Nephron progenitor cell (in vitro differentiated cells): ENCODE measurements around the gene KRTAP10-5.
"Not testable (repeated sequence)": the region's sequence is repeated elsewhere in the genome, so short reads cannot be mapped to it uniquely, and the experiment has no call there.

Source experiments
- DNase-seq: peaks from one replicate; pipeline ENCODE4 v3.0.0; 2021
- H3K27ac Mint-ChIP-seq: 2 replicates; pipeline ENCODE4 v1.8.0; 2021; ENCODE audit warnings: mild to moderate bottlenecking, moderate library complexity, mixed read lengths
- H3K27me3 Mint-ChIP-seq: 2 replicates; pipeline ENCODE4 v1.8.0; 2021; ENCODE audit warnings: mild to moderate bottlenecking, low read depth, mixed read lengths; ENCODE audit not compliant: poor library complexity
- H3K36me3 Mint-ChIP-seq: 2 replicates; pipeline ENCODE4 v1.8.0; 2021; ENCODE audit warnings: low read depth, mixed read lengths
- H3K4me1 Mint-ChIP-seq: 2 replicates; pipeline ENCODE4 v1.8.0; 2021; ENCODE audit warnings: mixed read lengths
- H3K4me3 Mint-ChIP-seq: 2 replicates; pipeline ENCODE4 v1.8.0; 2021; ENCODE audit warnings: mild to moderate bottlenecking, moderate library complexity, mixed read lengths
- H3K9me3 Mint-ChIP-seq: 2 replicates; pipeline ENCODE4 v1.8.0; 2021; ENCODE audit warnings: mild to moderate bottlenecking, moderate library complexity, mixed read lengths
- TF ChIP-seq, protein P1 (sequence below): fragments of 200-600 bp; sonication (generic); IDR thresholded peaks from 2 replicates; pipeline ENCODE4 v1.5.0; 2021; ENCODE audit warnings: antibody characterized with exemption

KRTAP10-5 gene

DNA sequence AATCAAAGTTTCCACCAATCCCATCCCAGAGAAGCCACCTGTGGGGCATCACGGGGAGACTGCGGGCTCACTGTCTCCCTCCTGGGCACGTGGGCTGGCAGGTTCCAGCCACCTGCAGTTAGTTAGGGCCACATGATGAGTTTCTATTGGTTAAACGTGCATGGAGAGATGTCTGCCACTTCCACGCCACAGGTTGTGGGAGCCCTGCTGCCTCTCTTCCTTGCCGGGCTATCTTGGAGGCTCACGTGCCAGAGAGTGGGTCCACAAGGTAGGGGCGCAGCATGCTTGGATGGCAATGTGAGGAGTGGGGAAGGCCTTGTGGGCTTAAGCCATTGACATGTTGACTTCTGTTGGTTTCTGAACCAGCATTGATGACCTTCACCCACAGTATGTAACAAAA, 23.5 kb upstream of the KRTAP10-5 start:
- Mint-ChIP-seq H3K9me3 (peaks cover 23% of the 10 kb centered on the region), H3K27me3 (peaks cover 6% of the 10 kb centered on the region), H3K36me3 (peaks cover 2% of the 10 kb centered on the region), H3K27ac (no peak overlapping the region), H3K4me3 (no peak overlapping the region), H3K4me1 (peaks cover 18% of the 10 kb centered on the region)
- TF ChIP-seq, protein P1, sequence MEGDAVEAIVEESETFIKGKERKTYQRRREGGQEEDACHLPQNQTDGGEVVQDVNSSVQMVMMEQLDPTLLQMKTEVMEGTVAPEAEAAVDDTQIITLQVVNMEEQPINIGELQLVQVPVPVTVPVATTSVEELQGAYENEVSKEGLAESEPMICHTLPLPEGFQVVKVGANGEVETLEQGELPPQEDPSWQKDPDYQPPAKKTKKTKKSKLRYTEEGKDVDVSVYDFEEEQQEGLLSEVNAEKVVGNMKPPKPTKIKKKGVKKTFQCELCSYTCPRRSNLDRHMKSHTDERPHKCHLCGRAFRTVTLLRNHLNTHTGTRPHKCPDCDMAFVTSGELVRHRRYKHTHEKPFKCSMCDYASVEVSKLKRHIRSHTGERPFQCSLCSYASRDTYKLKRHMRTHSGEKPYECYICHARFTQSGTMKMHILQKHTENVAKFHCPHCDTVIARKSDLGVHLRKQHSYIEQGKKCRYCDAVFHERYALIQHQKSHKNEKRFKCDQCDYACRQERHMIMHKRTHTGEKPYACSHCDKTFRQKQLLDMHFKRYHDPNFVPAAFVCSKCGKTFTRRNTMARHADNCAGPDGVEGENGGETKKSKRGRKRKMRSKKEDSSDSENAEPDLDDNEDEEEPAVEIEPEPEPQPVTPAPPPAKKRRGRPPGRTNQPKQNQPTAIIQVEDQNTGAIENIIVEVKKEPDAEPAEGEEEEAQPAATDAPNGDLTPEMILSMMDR = no peak
- no peak for DNase-seq

DNA sequence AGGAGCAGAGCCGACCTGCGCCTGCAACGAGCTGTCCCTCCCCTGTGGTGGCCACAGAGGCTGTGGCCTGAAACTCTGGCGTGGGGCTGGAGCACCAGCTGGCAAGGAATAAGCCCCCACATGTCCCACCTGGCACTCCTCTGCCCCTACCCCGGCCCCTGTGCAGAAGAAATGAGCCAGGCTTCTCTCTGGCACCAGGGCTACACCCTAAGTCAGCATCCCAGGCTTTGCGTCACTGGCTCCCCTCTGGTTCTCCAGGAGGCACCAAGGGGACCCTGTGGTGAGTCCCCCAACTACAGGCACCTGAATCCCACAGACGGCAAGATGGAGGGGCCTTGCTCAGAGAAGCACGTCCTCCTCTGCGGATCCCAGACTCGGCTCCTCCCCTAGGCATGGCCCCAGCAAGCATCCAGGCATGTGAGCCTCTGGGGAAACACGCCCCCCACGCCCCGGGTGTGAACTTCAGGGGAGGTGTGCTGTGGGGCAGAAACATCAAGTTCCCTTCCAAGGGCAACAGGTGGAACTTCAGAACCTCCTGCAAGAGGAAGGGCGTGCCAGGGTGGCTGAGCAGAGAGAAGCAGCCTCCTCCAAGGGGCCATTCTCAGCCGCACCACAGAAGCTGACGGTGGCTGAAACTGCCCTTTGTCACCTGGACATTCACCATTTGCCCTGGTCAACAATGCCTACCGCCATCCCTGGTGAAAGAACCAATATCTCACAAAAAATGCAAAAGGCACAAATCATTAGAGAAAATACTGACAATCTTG, 22.9 kb upstream of the KRTAP10-5 start:
- H3K4me3 Mint-ChIP-seq = no peak overlapping the region
- H3K27me3 Mint-ChIP-seq = peaks cover 6% of the 10 kb centered on the region
- TF ChIP-seq, protein P1 = no peak
- H3K36me3 Mint-ChIP-seq = peaks cover 6% of the 10 kb centered on the region
- DNase-seq = no peak
- peaks cover 26% of the 10 kb centered on the region for H3K9me3 Mint-ChIP-seq
- no peak overlapping the region for H3K27ac Mint-ChIP-seq
- peaks cover 24% of the 10 kb centered on the region for H3K4me1 Mint-ChIP-seq

DNA sequence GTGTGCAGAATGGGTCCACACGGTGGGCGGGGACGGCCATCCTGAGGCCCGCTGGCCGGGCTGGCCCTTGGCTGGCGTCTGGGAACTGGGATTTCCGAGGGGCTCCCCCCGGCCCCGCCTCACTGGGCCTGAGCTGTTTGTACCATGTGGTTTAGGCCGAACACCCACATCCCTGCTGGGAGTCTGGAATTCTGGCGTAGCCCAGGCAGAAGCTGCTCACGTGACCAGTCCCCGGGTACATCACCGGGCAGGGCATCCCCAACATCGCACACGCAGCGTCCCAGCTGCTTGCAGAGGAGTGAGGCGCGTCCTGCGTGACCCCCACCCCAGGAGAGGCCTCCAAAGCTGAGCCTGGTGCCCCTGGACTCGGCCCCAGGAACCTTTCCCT, 22.1 kb upstream of the KRTAP10-5 start:
- H3K27ac Mint-ChIP-seq = no peak overlapping the region
- H3K4me1 Mint-ChIP-seq = peaks cover 30% of the 10 kb centered on the region
- peaks cover 34% of the 10 kb centered on the region for H3K9me3 Mint-ChIP-seq
- H3K27me3 Mint-ChIP-seq = peaks cover 9% of the 10 kb centered on the region
- peaks cover 12% of the 10 kb centered on the region for H3K36me3 Mint-ChIP-seq
- H3K4me3 Mint-ChIP-seq = no peak overlapping the region
- no peak for DNase-seq
- TF ChIP-seq, protein P1 = no peak

DNA sequence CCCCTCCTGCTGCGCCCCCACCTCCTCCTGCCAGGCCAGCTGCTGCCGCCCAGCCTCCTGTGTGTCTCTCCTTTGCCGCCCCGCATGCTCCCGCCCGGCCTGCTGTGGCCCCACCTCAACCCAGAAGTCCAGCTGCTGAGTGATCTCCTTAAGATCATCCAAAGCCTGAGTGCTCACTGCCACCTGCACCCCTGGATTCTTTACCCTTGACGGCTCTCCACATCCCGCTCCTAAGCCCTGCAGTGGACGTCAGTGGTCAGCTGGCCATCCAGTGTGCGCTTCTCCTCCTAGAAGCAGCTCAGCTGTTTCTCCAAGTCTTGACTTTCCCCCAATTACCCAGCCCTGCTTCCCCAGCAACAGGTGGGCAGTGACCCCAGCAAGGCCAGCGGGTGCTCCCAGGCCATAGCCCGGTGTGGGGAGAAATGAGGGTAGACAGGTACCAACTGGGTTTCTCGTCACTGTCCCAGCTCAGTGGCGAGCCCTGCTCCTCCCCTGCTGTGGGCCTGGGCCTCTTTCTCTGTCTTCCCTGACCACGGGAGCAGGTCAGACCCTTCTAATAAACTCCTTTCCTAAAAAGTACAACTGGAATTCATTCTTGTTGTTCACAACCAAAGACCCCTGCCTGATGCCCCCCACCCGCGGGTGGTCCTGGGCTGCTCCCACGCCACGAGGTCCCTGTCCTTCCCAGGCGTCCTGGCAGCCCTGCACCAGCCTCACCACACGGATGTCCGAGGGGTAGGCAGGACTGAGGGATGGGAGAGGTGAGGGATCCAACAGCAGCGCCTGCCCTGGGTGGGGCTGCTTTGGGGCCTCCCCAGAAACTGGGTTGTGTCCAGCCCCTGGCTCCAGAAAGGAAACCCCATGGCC, 21.4 kb upstream of the KRTAP10-5 start:
- Mint-ChIP-seq H3K27me3 (peaks cover 12% of the 10 kb centered on the region), H3K27ac (no peak overlapping the region), H3K4me3 (no peak overlapping the region), H3K4me1 (peaks cover 30% of the 10 kb centered on the region), H3K36me3 (peaks cover 12% of the 10 kb centered on the region), H3K9me3 (peaks cover 38% of the 10 kb centered on the region)
- TF ChIP-seq, protein P1 = no peak
- no peak for DNase-seq

DNA sequence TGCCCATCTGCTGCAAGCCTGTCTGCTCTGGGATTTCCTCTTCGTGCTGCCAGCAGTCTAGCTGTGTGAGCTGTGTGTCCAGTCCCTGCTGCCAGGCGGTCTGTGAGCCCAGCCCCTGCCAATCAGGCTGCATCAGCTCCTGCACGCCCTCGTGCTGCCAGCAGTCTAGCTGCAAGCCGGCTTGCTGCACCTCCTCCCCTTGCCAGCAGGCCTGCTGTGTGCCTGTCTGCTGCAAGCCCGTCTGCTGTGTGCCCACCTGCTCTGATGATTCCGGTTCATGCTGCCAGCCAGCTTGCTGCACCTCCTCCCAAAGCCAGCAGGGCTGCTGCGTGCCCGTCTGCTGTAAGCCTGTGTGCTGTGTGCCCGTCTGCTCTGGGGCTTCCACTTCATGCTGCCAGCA, 20.7 kb upstream of the KRTAP10-5 start:
- H3K9me3 Mint-ChIP-seq = peaks cover 38% of the 10 kb centered on the region
- not testable (repeated sequence) for H3K27ac Mint-ChIP-seq, DNase-seq, H3K4me3 Mint-ChIP-seq
- peaks cover 12% of the 10 kb centered on the region for H3K36me3 Mint-ChIP-seq
- H3K4me1 Mint-ChIP-seq = peaks cover 30% of the 10 kb centered on the region
- H3K27me3 Mint-ChIP-seq = peaks cover 12% of the 10 kb centered on the region

DNA sequence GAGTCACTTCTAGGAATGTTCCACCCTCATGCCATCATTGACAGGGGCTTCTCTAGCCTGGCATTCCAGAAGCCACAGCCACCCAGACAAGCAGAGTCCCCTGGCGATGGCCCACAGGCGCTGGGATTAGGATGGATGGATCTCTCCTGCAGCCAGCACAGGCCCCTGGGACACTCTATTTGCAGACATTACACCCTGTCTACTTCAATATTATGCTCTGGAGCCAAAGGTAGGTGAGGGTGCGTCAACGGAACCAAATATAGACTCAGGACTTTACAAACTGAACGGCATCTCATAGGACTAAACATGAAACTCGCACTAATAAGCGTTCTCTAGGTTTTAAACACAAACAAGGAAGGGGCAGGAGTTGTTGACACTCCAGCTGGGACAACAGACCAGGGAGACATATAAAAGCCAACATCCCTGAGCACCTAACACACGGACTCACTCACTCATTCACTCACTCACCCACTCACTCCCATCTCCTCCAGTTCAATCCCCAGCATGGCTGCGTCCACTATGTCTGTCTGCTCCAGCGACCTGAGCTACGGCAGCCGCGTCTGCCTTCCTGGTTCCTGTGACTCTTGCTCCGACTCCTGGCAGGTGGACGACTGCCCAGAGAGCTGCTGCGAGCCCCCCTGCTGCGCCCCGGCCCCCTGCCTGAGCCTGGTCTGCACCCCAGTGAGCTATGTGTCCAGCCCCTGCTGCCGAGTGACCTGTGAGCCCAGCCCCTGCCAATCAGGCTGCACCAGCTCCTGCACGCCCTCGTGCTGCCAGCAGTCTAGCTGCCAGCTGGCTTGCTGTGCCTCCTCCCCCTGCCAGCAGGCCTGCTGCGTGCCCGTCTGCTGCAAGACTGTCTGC, 19.9 kb upstream of the KRTAP10-5 start, which contains the start of gene KRTAP10-7:
Gene KRTAP10-7 (plus strand): TSS at position 480 of the 861 bp plus-strand sequence. CDS start 25 bp downstream, at position 505.
- not testable (repeated sequence) for H3K4me3 Mint-ChIP-seq, DNase-seq, H3K27me3 Mint-ChIP-seq
- peaks cover 38% of the 10 kb centered on the region for H3K9me3 Mint-ChIP-seq
- H3K36me3 Mint-ChIP-seq = peaks cover 12% of the 10 kb centered on the region
- H3K27ac Mint-ChIP-seq = peak within 1 kb of the TSS; percentile 48
- peaks cover 31% of the 10 kb centered on the region for H3K4me1 Mint-ChIP-seq
